HL-60 (cell line): ENCODE data around the gene SAMHD1.

Experiments
- DNase-seq, 2 experiments: peaks; one replicate each; pipeline ENCODE4 v3.0.0-alpha.2; 2010 to 2020; ENCODE audit warnings: low read depth in 1 of 2, low spot score in 1 of 2
- H3K27ac ChIP-seq: fragments of 250-450 bp; sonication (Bioruptor Pico); replicated peaks from 2 replicates; pipeline ENCODE4 v1.5.1; 2020; ENCODE audit warnings: mild to moderate bottlenecking, moderate library complexity
- H3K27me3 ChIP-seq: fragments of 250-450 bp; sonication (Bioruptor Pico); 2 replicates; pipeline ENCODE4 v1.5.1; 2021; ENCODE audit warnings: mild to moderate bottlenecking, moderate library complexity; ENCODE audit not compliant: insufficient read depth, poor library complexity, severe bottlenecking
- H3K4me3 ChIP-seq: replicated peaks from 2 replicates; pipeline ENCODE4 v1.5.1; 2011; ENCODE audit warnings: mild to moderate bottlenecking, control low read depth, low read length; ENCODE audit not compliant: insufficient read depth
- CTCF ChIP-seq: IDR thresholded peaks from one replicate; pipeline ENCODE4 v1.5.1; 2011; ENCODE audit warnings: low read length, control low read depth, inconsistent platforms; ENCODE audit not compliant: insufficient read depth
- GABPA ChIP-seq: IDR thresholded peaks from 2 replicates; pipeline ENCODE4 v1.6.1; 2012; ENCODE audit warnings: low read depth
- POLR2AphosphoS5 ChIP-seq: IDR thresholded peaks from 2 replicates; pipeline ENCODE4 v1.6.1; 2012; ENCODE audit warnings: low read depth
- SPI1 ChIP-seq: IDR thresholded peaks from 2 replicates; pipeline ENCODE4 v1.6.1; 2012; ENCODE audit warnings: low read depth, mild to moderate bottlenecking, borderline replicate concordance
- TF ChIP-seq, protein P1 (sequence below): IDR thresholded peaks from 2 replicates; pipeline ENCODE4 v1.6.1; 2012; ENCODE audit warnings: low read depth; ENCODE audit not compliant: insufficient replicate concordance

SAMHD1 gene

GRCh38 chr20:36854348-36855240 is 96.9 kb downstream of the SAMHD1 start:
- Histone ChIP-seq H3K4me3 (no peak overlapping the region), H3K27ac (no peak overlapping the region), H3K27me3 (no peaks in the 10 kb centered on the region)
- DNase-seq, result no peak
- no peak for TF ChIP-seq POLR2AphosphoS5
- TF ChIP-seq, protein P1, sequence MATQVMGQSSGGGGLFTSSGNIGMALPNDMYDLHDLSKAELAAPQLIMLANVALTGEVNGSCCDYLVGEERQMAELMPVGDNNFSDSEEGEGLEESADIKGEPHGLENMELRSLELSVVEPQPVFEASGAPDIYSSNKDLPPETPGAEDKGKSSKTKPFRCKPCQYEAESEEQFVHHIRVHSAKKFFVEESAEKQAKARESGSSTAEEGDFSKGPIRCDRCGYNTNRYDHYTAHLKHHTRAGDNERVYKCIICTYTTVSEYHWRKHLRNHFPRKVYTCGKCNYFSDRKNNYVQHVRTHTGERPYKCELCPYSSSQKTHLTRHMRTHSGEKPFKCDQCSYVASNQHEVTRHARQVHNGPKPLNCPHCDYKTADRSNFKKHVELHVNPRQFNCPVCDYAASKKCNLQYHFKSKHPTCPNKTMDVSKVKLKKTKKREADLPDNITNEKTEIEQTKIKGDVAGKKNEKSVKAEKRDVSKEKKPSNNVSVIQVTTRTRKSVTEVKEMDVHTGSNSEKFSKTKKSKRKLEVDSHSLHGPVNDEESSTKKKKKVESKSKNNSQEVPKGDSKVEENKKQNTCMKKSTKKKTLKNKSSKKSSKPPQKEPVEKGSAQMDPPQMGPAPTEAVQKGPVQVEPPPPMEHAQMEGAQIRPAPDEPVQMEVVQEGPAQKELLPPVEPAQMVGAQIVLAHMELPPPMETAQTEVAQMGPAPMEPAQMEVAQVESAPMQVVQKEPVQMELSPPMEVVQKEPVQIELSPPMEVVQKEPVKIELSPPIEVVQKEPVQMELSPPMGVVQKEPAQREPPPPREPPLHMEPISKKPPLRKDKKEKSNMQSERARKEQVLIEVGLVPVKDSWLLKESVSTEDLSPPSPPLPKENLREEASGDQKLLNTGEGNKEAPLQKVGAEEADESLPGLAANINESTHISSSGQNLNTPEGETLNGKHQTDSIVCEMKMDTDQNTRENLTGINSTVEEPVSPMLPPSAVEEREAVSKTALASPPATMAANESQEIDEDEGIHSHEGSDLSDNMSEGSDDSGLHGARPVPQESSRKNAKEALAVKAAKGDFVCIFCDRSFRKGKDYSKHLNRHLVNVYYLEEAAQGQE, result no peak
- no peak for TF ChIP-seq GABPA
- TF ChIP-seq SPI1, result no peak
- TF ChIP-seq CTCF, result no peak

- DNase-seq, result no peak
- H3K4me3 ChIP-seq, result no peak overlapping the region
These were observed 99.3 kb downstream of the SAMHD1 start for GRCh38 chr20:36852187-36852586.

DNA sequence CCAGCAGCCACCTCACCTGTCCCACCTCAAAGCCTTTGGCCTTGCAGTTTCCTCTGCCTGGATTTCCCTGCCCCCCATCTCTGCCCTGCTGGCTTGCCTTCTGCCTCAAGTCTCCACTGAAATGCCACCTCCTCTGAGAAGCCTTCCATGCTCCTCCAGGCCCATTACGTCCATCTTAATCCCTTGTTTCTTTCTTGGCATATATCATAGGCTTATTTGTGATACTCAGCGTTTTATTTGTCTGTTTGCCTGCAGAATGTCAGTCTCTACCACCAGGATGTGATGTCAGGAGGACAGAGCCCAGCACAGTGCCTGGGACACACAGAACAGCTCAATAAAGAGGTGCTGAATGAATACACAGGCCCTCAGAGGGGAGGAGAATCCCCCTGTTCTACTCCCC is 100.0 kb downstream of the SAMHD1 start:
- DNase-seq, result no peak
- no peak overlapping the region for H3K4me3 ChIP-seq
- H3K27ac ChIP-seq, result no peak overlapping the region
- TF ChIP-seq SPI1 (no peak), CTCF (no peak), GABPA (no peak), POLR2AphosphoS5 (no peak)
- TF ChIP-seq, protein P1, result no peak
- no peaks in the 10 kb centered on the region for H3K27me3 ChIP-seq

More at GRCh38 chr20:36852187-36852586, 99.3 kb downstream of the SAMHD1 start:
- no peak for TF ChIP-seq CTCF
- no peak for TF ChIP-seq GABPA
- TF ChIP-seq, protein P1, result no peak
- H3K27me3 ChIP-seq, result no peaks in the 10 kb centered on the region
- H3K27ac ChIP-seq, result no peak overlapping the region
